Mesodermal cell (in vitro differentiated cells): ENCODE measurements around the gene ELOA2. TPM values are rescaled to one million over a fixed set of nuclear protein-coding genes. Genes with fewer than 3 reads are reported as not detected.

ENCODE experiments used
- H3K27ac ChIP-seq: 2 replicates; pipeline ENCODE4 v1.7.0; 2013; ENCODE audit warnings: mild to moderate bottlenecking, low read depth, low read length, moderate library complexity; ENCODE audit not compliant: severe bottlenecking
- H3K36me3 ChIP-seq: 2 replicates; pipeline ENCODE4 v1.7.1; 2013; ENCODE audit warnings: mild to moderate bottlenecking, low read length, moderate library complexity; ENCODE audit not compliant: control insufficient read depth, insufficient read depth
- H3K4me1 ChIP-seq: one replicate; pipeline ENCODE4 v1.7.1; 2013; ENCODE audit warnings: mild to moderate bottlenecking, low read length; ENCODE audit not compliant: insufficient read depth, control insufficient read depth, poor library complexity, severe bottlenecking
- H3K4me3 ChIP-seq: 2 replicates; pipeline ENCODE4 v1.7.0; 2013; ENCODE audit warnings: low read length, control low read depth, mild to moderate bottlenecking; ENCODE audit not compliant: insufficient read depth, poor library complexity, severe bottlenecking; ENCODE audit errors: extremely low read depth
- H3K9me3 ChIP-seq: 2 replicates; pipeline ENCODE4 v1.7.1; 2013; ENCODE audit warnings: mild to moderate bottlenecking, low read length, moderate library complexity; ENCODE audit not compliant: control insufficient read depth
- WGBS, 2 experiments: methylation state at CpG; one replicate each; pipeline ENCODE4 v1.1.5; 2013; ENCODE audit warnings: missing lambda C conversion rate in 2 of 2; ENCODE audit not compliant: insufficient coverage in 2 of 2; 5-methylcytosine and 5-hydroxymethylcytosine counted together
- polyA plus RNA-seq, 2 experiments: library from polyadenylated mRNA; stranded (reverse); fragments of 50-300 nt; gene quantifications; one replicate each; pipeline ENCODE4 v1.2.3, GENCODE V29; 2013

The ELOA2 gene
- polyA plus RNA-seq (2013, experiment 1 of 2): not detected
- not detected for polyA plus RNA-seq (2013, experiment 2 of 2)

DNA sequence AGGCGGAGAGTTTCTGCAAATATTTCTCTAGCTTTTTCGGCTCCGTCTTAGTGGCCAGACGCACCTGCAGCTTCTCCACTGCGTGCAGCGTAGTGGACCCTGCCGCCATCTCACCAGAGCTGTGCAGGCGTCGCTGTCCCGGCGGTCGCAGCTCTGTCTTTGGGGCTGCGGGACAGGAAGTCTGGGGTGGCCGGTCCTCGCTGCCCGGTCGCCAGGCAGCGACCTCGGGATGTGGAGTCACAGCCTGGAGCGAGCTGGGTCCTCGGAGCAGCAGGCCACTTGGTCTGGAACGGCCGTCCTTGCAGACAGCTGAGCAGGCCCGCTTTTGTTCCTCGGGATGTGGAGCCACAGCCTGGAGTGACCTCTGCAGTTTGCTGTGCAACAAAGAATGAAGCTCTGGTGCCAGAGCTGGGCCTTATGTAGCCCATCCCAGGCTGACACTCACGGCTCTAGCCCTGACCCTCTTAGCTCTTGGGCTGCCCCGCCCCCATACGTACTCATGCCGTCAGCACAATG is at the start of gene ELOA2:
Gene ELOA2, minus strand, starts transcription at position 466 of the 516 bp plus-strand sequence. Its CDS starts 357 bp downstream, at position 109.
- 94 to 95% methylated on average over 23 to 29 of the region's 29 CpGs for WGBS, 2 experiments
- no peaks in the 10 kb centered on the region for H3K4me1 ChIP-seq
- H3K9me3 ChIP-seq: no peaks in the 10 kb centered on the region
- no peaks in the 10 kb centered on the region for H3K36me3 ChIP-seq
- H3K27ac ChIP-seq: no peak within 1 kb of the TSS
- H3K4me3 ChIP-seq: no peak within 1 kb of the TSS

- no peaks in the 10 kb centered on the region for H3K36me3 ChIP-seq
- no CpG with 5 or more reads among the region's 2 CpGs for WGBS, 2 experiments
- no peak overlapping the region for H3K27ac ChIP-seq
- H3K4me3 ChIP-seq: no peak overlapping the region
- no peaks in the 10 kb centered on the region for H3K9me3 ChIP-seq
- no peaks in the 10 kb centered on the region for H3K4me1 ChIP-seq
These were observed 46.2 kb upstream of the ELOA2 start for GRCh38 chr18:47081578-47081977.

DNA sequence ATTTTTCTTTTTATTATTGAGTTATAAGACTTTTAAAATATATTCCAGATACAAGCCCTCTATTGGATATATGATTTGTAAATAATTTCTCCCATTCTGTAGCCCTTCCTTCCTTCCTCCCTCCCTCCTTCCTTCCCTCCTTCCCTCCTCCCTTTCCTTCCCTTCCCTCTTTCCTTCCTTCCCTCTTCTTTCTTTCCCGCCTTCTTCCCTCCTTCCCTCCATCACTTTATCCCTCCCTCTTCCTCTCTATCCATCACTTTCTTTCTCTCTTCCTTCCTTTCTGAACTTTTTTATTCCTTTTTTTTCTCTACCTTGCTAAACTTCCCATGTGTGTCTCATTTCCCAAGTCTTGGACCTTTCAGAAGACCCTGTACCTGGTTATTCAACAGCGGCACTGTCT is 45.5 kb upstream of the ELOA2 start:
- 73 to 93% methylated on average over 1 of the region's 2 CpGs for WGBS, 2 experiments
- Histone ChIP-seq H3K9me3 (no peaks in the 10 kb centered on the region), H3K27ac (no peak overlapping the region)

DNA sequence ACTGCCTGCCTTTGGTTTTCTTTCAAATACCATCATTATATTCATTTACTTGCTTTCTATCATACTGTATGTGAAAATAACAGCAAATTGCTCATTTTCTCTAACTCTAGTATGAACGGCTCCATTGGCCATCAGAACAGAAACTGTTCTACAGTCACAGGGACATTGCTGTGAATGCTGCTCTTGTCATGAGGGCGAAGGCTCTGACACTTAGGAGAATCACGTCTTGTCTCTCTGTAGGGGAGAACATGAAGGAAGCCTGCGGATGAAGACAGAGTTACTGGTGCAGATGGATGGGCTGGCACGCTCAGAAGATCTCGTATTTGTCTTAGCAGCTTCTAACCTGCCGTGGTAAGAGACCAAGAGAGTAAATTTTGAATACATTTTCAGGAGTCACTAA is 41.7 kb upstream of the ELOA2 start:
- 85 to 95% methylated on average over 4 to 7 of the region's 7 CpGs for WGBS, 2 experiments
- H3K4me1 ChIP-seq: peaks cover 13% of the 10 kb centered on the region
- H3K9me3 ChIP-seq: no peaks in the 10 kb centered on the region
- no peaks in the 10 kb centered on the region for H3K36me3 ChIP-seq
- no peak overlapping the region for H3K4me3 ChIP-seq
- no peak overlapping the region for H3K27ac ChIP-seq

More for the DNA sequence above, 45.5 kb upstream of the ELOA2 start:
- Histone ChIP-seq H3K4me3 (no peak overlapping the region), H3K36me3 (no peaks in the 10 kb centered on the region), H3K4me1 (peaks cover 2% of the 10 kb centered on the region)

GRCh38 chr18:47075098-47075883 is 39.9 kb upstream of the ELOA2 start:
- H3K27ac ChIP-seq: peak overlapping the region; percentile 78
- WGBS, 2 experiments: 44 to 52% methylated on average over 5 to 10 of the region's 13 CpGs
- no peaks in the 10 kb centered on the region for H3K9me3 ChIP-seq
- H3K36me3 ChIP-seq: no peaks in the 10 kb centered on the region
- no peak overlapping the region for H3K4me3 ChIP-seq
- H3K4me1 ChIP-seq: peaks cover 15% of the 10 kb centered on the region

GRCh38 chr18:47067648-47068047 is 32.2 kb upstream of the ELOA2 start:
- H3K36me3 ChIP-seq: no peaks in the 10 kb centered on the region
- H3K9me3 ChIP-seq: no peaks in the 10 kb centered on the region
- no peak overlapping the region for H3K27ac ChIP-seq
- peaks cover 3% of the 10 kb centered on the region for H3K4me1 ChIP-seq
- H3K4me3 ChIP-seq: no peak overlapping the region
- 44 to 58% methylated on average over 2 of the region's 3 CpGs for WGBS, 2 experiments

GRCh38 chr18:47063096-47063495 is 27.7 kb upstream of the ELOA2 start:
- H3K4me3 ChIP-seq: no peak overlapping the region
- WGBS, 2 experiments: 88 to 98% methylated on average over 5 of the region's 8 CpGs
- no peaks in the 10 kb centered on the region for H3K9me3 ChIP-seq
- no peaks in the 10 kb centered on the region for H3K36me3 ChIP-seq
- no peak overlapping the region for H3K27ac ChIP-seq
- H3K4me1 ChIP-seq: no peaks in the 10 kb centered on the region

DNA sequence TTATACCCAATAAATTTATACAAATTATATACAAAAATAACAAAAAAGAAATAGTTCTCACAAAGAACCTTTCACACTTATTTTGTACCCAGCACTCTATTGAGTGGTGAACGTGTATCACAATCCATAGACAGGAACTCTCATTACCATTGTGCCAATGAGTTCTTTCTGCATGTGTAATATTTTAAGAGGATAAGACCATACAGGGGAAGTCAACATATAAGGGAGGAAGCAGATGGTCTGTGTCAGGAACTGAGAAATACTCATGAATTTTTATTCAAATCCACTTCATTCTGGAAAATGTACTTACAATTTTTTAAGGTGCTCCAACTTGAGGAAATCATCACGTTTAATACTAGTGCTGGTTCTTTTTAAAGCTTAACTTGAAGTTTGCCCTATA is 27.1 kb upstream of the ELOA2 start:
- no CpG with 5 or more reads among the region's 2 CpGs for WGBS, 2 experiments

DNA sequence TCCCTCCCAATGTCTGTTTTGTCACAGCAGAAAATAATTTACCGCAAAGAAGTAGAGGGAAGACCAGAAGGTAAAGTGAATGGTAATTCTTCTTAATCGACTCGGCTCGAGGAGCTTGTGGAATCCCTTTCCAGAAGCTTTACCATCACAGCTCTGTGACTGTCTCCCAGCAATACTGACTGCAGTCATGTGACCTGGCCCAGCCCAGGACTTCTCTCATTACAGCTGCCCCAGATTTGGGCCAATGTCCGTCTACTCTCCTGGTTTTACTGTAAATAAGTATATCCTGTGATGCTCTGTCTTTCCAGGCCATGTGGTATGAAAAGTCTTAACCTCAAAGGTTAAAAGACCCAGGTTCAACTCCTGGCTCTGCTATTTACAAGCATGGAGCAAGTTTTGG is 18.9 kb upstream of the ELOA2 start:
- no peaks in the 10 kb centered on the region for H3K4me1 ChIP-seq
- H3K27ac ChIP-seq: no peak overlapping the region
- no peak overlapping the region for H3K4me3 ChIP-seq
- H3K9me3 ChIP-seq: no peaks in the 10 kb centered on the region
- 91 to 93% methylated on average over 3 to 4 of the region's 5 CpGs for WGBS, 2 experiments
- no peaks in the 10 kb centered on the region for H3K36me3 ChIP-seq

More for the DNA sequence above, 27.1 kb upstream of the ELOA2 start:
- Histone ChIP-seq H3K4me1 (no peaks in the 10 kb centered on the region), H3K36me3 (no peaks in the 10 kb centered on the region), H3K4me3 (no peak overlapping the region), H3K27ac (no peak overlapping the region), H3K9me3 (no peaks in the 10 kb centered on the region)

DNA sequence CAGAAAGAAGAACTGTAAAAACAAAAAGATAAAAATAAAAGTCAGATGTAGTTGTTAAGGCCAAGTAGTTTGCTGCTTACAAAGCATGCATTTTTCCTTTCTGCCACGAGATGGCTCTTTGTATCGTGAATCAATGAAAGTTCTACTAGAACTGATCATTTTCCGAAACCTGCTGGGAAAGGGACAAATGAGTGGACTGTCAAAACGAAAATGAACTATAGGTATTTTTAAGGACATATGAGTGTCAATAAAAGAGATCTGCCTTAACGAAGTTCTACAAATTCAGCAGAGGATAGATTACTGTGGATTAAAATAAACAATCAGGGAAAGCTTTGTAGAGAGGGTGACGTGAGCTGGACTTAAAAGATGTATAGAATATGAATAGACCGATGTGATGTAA is 15.0 kb upstream of the ELOA2 start:
- 44 to 46% methylated on average over 7 of the region's 7 CpGs for WGBS, 2 experiments
- Histone ChIP-seq H3K36me3 (no peaks in the 10 kb centered on the region), H3K9me3 (no peaks in the 10 kb centered on the region), H3K27ac (no peak overlapping the region), H3K4me1 (no peaks in the 10 kb centered on the region), H3K4me3 (no peak overlapping the region)

DNA sequence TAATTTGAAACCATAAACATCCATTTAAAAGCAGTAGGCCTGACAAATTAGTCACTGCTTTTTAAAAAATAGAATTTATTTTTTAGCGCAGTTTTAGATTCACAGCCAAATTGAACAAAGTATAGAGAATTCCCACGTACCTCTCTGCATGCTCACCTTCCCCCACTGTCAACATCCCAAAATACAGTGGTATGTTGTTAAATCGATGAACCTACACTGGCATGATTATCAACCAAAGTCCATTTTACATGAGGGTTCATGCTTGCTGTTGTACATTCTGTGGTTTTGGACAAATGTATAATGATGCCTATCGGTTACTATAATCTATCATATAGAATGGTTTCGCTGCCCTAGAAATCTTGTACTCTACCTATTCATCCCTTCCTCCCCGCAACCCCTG is 5.6 kb upstream of the ELOA2 start:
- Histone ChIP-seq H3K27ac (no peak overlapping the region), H3K36me3 (no peaks in the 10 kb centered on the region), H3K9me3 (no peaks in the 10 kb centered on the region), H3K4me1 (no peaks in the 10 kb centered on the region), H3K4me3 (no peak overlapping the region)
- WGBS, 2 experiments: 60% methylated on average over 1 of the region's 6 CpGs; no CpG with 5 or more reads in 1 of the 2 experiments
